ENCODE data around the gene PRSS53.

Gene PRSS53

DNA sequence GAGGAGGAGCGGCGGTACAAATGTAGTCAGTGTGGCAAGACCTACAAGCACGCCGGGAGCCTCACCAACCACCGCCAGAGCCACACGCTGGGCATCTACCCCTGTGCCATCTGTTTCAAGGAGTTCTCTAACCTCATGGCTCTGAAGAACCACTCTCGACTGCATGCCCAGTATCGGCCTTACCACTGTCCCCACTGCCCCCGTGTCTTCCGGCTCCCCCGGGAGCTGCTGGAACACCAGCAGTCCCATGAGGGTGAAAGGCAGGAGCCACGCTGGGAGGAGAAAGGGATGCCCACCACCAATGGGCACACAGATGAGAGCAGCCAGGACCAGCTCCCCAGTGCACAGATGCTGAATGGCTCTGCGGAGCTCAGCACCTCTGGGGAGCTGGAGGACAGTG is 11.7 kb downstream of the PRSS53 start:
- DNase-seq: no peak

GRCh38 chr16:31076319-31076718 is 12.4 kb downstream of the PRSS53 start:
- DNase-seq: no peak

DNA sequence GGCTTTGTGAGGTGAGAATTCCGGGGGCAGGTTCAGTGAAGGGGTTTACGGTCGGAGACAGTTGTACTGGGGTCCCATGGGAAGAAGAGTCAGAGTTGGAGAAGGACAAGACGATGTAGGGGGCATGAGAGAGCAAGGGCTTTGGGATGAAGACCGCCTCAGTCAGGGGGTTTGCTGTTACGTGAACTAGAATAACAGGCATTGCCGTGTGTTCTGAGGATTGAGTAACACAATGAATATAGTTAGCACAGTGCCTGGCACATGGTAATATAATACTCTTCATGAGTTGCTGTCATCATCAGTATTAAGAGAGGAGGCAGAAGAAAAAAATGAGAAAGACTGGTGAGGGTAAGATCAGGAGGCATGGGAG is 13.9 kb downstream of the PRSS53 start:
- DNase-seq: no peak

DNA sequence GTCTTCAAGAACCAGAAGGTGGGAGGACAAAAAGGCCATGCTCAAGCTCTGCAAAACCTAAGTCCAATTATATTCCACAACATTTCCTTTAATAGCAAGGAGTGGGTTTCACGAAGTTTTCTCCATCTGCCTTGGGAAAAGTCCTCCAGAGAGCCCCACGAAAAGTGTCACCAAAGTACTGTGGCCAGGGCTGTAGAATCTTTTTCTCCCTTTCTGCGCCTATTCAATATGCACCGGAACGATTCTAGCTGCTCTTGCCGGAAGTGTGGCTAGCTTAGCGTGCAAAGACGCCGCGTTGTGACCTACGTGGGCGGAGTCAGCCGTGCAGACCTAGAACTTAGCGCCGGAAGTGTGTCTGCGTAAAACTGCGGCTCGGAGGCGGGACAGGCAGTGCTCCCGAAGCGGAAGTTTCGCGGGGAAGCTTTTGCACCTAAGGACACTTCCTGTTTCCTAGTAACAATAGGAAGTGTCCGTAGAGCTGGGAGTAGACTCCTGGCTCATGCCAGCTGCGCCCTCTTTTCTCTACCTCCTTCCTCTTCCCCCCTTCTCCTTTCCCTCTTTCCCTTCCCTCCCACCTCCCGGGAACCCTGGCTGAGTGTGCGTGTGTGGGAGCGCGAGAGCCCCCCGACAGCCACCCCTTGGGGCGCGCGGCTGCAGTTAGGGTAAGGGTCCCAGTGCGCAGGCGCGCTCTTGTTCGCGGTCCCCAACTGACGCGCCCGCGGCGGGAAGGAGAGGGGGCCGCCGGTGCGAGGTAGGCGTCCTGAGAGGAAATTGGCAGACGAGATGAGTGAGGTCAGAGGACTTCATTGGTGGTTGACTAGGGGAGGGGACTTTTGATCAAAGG is 14.6 kb downstream of the PRSS53 start, which contains the start of the genes ZNF646 and ZNF668:
ZNF646 (plus strand) TSS at position 453 of the 844 bp plus-strand sequence. CDS start 1,903 bp downstream, outside the sequence.
ZNF668 (minus strand) TSS at position 271 of the 844 bp plus-strand sequence. CDS start 9,781 bp downstream, outside the sequence.
- DNase-seq: peak; percentile 99

GRCh38 chr16:31073142-31073969 is 15.4 kb downstream of the PRSS53 start:
- peak; percentile 86 for DNase-seq

GRCh38 chr16:31072540-31073141 is 16.1 kb downstream of the PRSS53 start:
- no peak for DNase-seq

DNA sequence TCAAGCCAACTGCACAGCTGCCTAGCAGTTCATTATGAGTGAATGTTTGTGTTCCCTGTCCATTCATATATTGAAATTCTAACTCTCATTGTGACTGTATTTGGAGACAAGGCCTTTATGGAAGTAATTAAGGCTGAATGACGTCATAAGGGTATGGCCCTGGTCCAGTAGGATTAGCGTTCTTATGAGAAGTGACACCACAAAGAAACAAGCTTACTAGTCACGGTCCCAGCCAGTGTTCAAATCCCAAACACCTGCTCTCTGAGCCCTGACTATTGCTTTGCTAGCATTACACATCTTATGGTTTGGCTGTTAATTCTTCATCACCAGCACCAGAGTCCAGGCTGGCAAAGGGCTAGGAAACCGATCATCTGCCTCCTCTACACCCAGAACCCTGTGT is 16.9 kb downstream of the PRSS53 start:
- peak; percentile 81 for DNase-seq

GRCh38 chr16:31067342-31067741 is 21.4 kb downstream of the PRSS53 start:
- DNase-seq: no peak

- DNase-seq: no peak
These were observed 23.8 kb downstream of the PRSS53 start for GRCh38 chr16:31064882-31065461.

DNA sequence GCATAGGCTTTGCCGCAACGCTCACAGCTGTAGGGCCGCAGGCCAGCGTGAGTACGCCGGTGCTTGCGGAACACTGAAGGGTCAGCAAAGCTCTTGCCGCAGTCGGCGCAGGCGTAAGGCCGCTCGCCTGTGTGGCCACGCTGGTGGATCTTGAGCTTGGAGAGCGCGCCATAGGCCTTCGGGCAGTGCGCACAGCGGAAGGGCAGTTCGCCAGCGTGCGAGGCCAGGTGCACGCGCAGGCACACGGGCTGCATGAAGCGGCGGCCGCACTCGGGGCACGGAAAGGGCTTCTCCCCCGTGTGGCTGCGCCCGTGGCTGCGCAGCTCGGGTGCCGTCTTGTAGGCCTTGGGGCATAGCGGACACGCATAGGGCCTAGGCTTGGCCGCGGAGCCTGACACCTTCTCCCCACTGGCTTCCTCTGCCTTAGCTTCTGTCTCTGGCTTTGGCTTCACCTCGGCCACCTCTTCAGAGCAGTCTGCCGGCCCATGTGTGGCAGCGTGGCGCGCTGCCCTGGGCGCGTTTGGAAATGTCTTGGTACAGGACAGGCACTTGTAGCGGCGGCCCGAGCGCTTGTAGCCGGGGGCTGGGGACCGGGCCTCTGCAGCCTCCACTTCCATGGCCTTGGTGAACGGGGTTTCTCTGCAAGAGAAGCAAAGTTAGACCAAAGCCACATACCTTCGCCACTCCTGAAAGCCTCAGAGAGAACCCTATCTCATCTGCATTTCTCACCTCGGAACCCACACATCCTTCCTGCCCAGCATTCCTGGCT is 24.7 kb downstream of the PRSS53 start:
- no peak for DNase-seq

- DNase-seq: no peak
These were observed 25.3 kb downstream of the PRSS53 start for GRCh38 chr16:31063495-31063842.

DNA sequence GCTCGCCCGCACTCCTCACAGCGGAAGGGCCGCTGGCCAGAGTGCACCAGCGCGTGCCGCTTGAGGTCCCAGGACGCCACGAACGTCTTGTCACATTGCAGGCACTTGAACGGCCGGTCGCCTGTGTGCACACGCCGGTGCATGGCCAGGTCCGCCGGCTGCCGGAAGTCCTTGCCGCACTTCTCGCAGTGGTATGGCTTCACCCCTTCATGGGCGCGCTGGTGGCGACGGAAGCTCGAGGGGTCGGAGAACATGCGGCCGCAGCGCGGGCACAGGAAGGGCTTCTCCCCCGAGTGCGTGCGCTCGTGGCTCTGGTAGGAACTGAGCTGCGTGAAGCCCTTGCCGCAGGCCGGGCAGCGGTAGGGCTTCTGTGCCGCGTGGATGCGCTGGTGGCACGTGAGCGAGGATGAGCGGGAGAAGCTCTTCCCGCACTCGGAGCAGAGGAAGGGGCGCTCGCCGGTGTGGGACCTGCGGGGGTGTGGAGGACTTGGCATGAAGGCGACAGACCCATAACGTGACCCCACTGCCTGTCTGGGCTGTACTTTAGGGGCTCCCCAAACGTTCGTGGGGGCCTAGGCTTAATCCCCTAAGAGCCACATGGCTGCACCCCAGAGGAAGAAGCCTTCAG is 26.8 kb downstream of the PRSS53 start:
- DNase-seq: no peak

- DNase-seq: no peak
These were observed 27.5 kb downstream of the PRSS53 start for GRCh38 chr16:31061126-31061812.

- DNase-seq: no peak
These were observed 33.1 kb downstream of the PRSS53 start for GRCh38 chr16:31055613-31056012.

- no peak for DNase-seq
These were observed 36.6 kb downstream of the PRSS53 start for GRCh38 chr16:31052114-31052513.

DNA sequence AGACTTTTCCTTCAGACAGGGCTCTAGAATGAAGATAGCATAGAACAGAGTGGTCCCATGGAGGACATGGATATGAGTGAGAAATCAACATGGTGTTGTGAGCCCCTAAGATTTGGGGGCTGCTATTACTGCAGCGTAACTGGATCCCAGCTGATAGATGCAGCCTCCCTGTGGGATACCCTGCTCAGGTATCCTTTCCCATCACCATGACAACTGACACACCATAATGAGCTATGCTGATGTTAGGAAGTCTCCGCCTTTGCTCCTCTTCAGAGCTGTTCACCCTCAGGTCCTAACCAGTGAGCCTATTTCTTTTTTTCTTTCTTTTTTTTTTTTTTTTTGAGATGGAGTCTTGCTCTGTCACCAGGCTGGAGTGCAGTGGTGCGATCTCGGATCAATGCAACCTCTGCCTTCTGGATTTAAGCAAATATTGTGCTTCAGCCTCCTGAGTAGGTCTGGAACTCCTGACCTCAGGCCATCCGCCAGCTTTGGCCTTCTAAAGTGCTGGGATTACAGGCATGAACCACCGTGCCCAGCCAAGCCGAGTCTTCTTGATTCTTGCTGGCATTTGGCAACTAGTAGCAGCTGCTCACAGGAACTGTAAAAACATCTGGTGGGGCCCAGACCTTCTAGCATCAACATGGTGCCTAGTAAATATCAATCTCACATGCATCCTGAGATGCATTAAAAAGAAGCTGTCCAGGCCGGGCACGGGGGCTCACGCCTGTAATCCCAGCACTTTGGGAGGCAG is 38.3 kb downstream of the PRSS53 start:
- no peak for DNase-seq

DNA sequence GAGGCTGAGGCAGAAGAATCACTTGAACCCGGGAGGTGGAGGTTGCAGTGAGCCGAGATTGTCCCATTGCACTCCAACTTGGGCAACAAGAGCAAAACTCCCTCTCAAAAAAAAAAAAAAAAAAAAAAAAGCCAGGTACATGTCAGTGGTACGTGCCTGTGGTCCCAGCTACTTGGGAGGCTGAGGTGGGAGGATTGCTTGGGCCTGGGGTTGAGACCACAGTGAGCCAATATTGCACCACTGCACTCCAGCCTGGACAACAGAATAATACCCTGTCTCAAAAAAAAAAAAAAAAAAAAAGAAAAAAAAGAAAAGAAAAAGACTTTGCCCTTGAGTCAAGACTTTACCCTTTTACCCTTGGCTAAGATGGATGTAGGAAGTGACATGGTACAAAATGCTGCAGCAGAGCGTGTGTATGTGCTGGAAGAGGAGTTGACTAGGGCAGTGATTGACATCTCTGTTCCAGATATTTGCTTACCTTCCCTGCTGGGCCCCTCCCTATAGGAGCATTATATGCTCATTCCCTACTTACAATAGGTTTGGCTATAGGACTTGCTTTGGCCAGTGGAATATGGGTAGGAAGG is 44.8 kb downstream of the PRSS53 start:
- no peak for DNase-seq

- no peak for DNase-seq
These were observed 45.4 kb downstream of the PRSS53 start for GRCh38 chr16:31043352-31043751.

DNA sequence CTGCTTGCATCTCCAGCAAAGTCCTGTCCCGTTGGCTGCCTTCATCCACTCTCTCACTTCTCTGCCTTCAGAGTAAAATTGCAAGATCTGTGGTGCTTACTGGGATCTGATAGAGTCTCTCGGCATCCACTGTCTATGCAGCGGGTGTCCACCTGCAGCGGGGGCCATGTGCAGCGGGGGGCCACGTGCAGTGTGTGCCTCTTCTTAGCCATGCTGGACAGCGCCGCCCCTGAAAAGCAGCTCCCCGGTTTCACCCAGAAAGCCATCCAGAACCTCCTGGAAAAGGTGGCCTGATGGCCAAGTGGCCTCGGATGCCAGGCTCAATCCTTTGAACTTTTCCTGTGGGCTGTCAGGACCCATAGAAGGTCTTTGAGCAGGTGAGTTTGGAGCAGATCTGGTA is 45.9 kb downstream of the PRSS53 start:
- no peak for DNase-seq

GRCh38 chr16:31038993-31039392 is 49.8 kb downstream of the PRSS53 start:
- no peak for DNase-seq

All from NCI-H774 (cell line).